Measurements from ENCODE around the gene ANKRD44.
"Not testable (repeated sequence)": the region's sequence is repeated elsewhere in the genome, so short reads cannot be mapped to it uniquely, and the experiment has no call there.

The ANKRD44 gene

GRCh38 chr2:197315371-197315770 is 4.8 kb upstream of the ANKRD44 start:
- DNase-seq: no peak

GRCh38 chr2:197312186-197312585 is 1.6 kb upstream of the ANKRD44 start:
- no peak for DNase-seq

GRCh38 chr2:197311421-197312033 is 947 bp upstream of the ANKRD44 start:
- DNase-seq: no peak

- DNase-seq: no peak
Measured at GRCh38 chr2:197310987-197311420, 424 bp upstream of the ANKRD44 start.

- DNase-seq: no peak
Measured at GRCh38 chr2:197309691-197310231, 819 bp downstream of the ANKRD44 start.

GRCh38 chr2:197308996-197309690 is 1.4 kb downstream of the ANKRD44 start:
- no peak for DNase-seq

- no peak for DNase-seq
Measured at GRCh38 chr2:197308585-197308984, 2.0 kb downstream of the ANKRD44 start.

- no peak for DNase-seq
Measured at GRCh38 chr2:197307933-197308521, 2.6 kb downstream of the ANKRD44 start.

GRCh38 chr2:197307236-197307932 is 3.2 kb downstream of the ANKRD44 start:
- DNase-seq: no peak

GRCh38 chr2:197306696-197307040 is 3.9 kb downstream of the ANKRD44 start:
- DNase-seq: no peak

GRCh38 chr2:197306024-197306695 is 4.4 kb downstream of the ANKRD44 start:
- no peak for DNase-seq

GRCh38 chr2:197304556-197305011 is 6.0 kb downstream of the ANKRD44 start:
- no peak for DNase-seq

- DNase-seq: no peak
Measured at GRCh38 chr2:197300139-197300538, 10.4 kb downstream of the ANKRD44 start.

GRCh38 chr2:197298609-197299008 is 12.0 kb downstream of the ANKRD44 start:
- DNase-seq: no peak

- DNase-seq: no peak
Measured at GRCh38 chr2:197297772-197298318, 12.7 kb downstream of the ANKRD44 start.

- DNase-seq: no peak
Measured at GRCh38 chr2:197297266-197297665, 13.3 kb downstream of the ANKRD44 start.

GRCh38 chr2:197296835-197297234 is 13.7 kb downstream of the ANKRD44 start:
- DNase-seq: no peak

GRCh38 chr2:197294260-197294659 is 16.3 kb downstream of the ANKRD44 start:
- DNase-seq: no peak

- no peak for DNase-seq
Measured at GRCh38 chr2:197293252-197294007, 17.1 kb downstream of the ANKRD44 start.

GRCh38 chr2:197292619-197293018 is 18.0 kb downstream of the ANKRD44 start:
- DNase-seq: no peak

- DNase-seq: not testable (repeated sequence)
Measured at GRCh38 chr2:197287596-197287932, 23.0 kb downstream of the ANKRD44 start.
